ENCODE data around the gene SCUBE2. TPM values are rescaled to one million over a fixed set of nuclear protein-coding genes. Genes with fewer than 3 reads are reported as not detected.

Gene SCUBE2
- total and polyA plus RNA-seq, 2 experiments from 2014 or later: 1.3 to 3.5 TPM

DNA sequence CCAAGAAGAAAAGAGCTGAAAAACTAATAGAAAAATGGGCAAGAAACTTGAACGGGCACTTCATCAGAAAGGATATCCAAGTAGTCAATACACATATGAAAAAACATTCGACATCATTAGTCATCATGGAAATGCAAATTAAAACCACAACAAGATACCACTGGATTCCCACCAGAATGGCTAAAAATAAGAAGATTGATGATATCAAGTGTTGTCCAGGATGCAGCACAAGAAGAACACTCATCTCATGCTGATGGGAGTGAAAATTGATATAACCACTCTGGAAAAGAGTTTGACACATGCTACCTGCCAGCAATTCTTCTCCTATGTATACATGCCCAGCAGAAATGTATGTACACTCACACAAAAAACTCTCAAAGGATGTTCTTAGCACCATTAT, 26.9 kb upstream of the SCUBE2 start:
- no peaks in the 10 kb centered on the region for H3F3A ChIP-seq (ENCODE audit: insufficient read depth)
- H3K27me3 ChIP-seq (replicated peaks; ENCODE audit: insufficient read depth): no peaks in the 10 kb centered on the region
- no peaks in the 10 kb centered on the region for H3K36me3 ChIP-seq (ENCODE audit: low read depth)
- H3K4me1 ChIP-seq (ENCODE audit: insufficient read depth): no peaks in the 10 kb centered on the region
- no peaks in the 10 kb centered on the region for H3K79me2 ChIP-seq (ENCODE audit: insufficient read depth)
- no peak for DNase-seq
- no peak overlapping the region for H3K27ac ChIP-seq
- no peak overlapping the region for H3K4me3 ChIP-seq
- H3K9me2 ChIP-seq (ENCODE audit: insufficient read depth): no peaks in the 10 kb centered on the region
- WGBS, 2 experiments (ENCODE audit: low coverage in 1 of 2, low lambda C conversion rate in 2 of 2, missing lambda C conversion rate in 2 of 2): 77 to 83% methylated on average over 2 of the region's 2 CpGs
- H2AFZ ChIP-seq: no peak overlapping the region
- no peak for TF ChIP-seq EZH2 (IDR thresholded peaks at IDR 0.05; ENCODE audit: insufficient read depth, poor library complexity, severe bottlenecking)
- no peak for TF ChIP-seq EZH2phosphoT487 (IDR thresholded peaks at IDR 0.05; ENCODE audit: insufficient read depth, low read depth)
- no peak overlapping the region for H3K4me2 ChIP-seq (ENCODE audit: unreplicated experiment)
- in situ Hi-C loops (cut with MboI): no loop called here
- H3K9ac ChIP-seq: no peak overlapping the region
- no peaks in the 10 kb centered on the region for H4K20me1 ChIP-seq (ENCODE audit: insufficient read depth)
- no peaks in the 10 kb centered on the region for H3K9me3 ChIP-seq (ENCODE audit: low read depth)

DNA sequence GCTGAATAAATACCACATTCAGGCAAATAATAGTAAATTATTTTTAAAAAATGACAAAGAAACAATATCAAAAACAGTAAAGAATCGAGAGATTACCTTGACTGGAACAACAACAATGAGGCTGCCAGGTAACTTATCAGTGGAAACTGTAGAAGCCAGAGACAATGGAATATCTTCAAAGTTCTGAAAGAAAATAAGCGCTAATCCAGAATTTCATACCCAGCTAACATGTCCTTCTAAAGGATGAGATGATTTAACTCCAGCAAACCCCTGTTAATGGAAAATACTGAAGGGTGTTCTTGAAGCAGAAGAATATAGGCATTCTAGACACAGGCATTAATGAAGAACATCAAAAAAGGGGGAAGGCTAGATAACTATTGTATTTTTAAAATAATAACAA, 20.7 kb upstream of the SCUBE2 start:
- Histone ChIP-seq H3K79me2 (ENCODE audit: insufficient read depth) (no peaks in the 10 kb centered on the region), H3F3A (ENCODE audit: insufficient read depth) (no peaks in the 10 kb centered on the region), H3K36me3 (ENCODE audit: low read depth) (peaks cover 11% of the 10 kb centered on the region; the same call in 1 of the 2 replicates), H3K27me3 (replicated peaks; ENCODE audit: insufficient read depth) (no peaks in the 10 kb centered on the region), H4K20me1 (ENCODE audit: insufficient read depth) (no peaks in the 10 kb centered on the region), H3K9ac (no peak overlapping the region), H3K9me2 (ENCODE audit: insufficient read depth) (no peaks in the 10 kb centered on the region), H3K4me2 (ENCODE audit: unreplicated experiment) (no peak overlapping the region), H3K4me1 (ENCODE audit: insufficient read depth) (no peaks in the 10 kb centered on the region), H3K27ac (no peak overlapping the region), H3K4me3 (no peak overlapping the region), H2AFZ (no peak overlapping the region), H3K9me3 (ENCODE audit: low read depth) (no peaks in the 10 kb centered on the region)
- in situ Hi-C loops (cut with MboI): no loop called here
- DNase-seq: no peak
- 95 to 97% methylated on average over 2 of the region's 2 CpGs for WGBS, 2 experiments (ENCODE audit: low coverage in 1 of 2, low lambda C conversion rate in 2 of 2, missing lambda C conversion rate in 2 of 2)
- TF ChIP-seq EZH2 (IDR thresholded peaks at IDR 0.05; ENCODE audit: insufficient read depth, poor library complexity, severe bottlenecking) (no peak), EZH2phosphoT487 (IDR thresholded peaks at IDR 0.05; ENCODE audit: insufficient read depth, low read depth) (no peak)

DNA sequence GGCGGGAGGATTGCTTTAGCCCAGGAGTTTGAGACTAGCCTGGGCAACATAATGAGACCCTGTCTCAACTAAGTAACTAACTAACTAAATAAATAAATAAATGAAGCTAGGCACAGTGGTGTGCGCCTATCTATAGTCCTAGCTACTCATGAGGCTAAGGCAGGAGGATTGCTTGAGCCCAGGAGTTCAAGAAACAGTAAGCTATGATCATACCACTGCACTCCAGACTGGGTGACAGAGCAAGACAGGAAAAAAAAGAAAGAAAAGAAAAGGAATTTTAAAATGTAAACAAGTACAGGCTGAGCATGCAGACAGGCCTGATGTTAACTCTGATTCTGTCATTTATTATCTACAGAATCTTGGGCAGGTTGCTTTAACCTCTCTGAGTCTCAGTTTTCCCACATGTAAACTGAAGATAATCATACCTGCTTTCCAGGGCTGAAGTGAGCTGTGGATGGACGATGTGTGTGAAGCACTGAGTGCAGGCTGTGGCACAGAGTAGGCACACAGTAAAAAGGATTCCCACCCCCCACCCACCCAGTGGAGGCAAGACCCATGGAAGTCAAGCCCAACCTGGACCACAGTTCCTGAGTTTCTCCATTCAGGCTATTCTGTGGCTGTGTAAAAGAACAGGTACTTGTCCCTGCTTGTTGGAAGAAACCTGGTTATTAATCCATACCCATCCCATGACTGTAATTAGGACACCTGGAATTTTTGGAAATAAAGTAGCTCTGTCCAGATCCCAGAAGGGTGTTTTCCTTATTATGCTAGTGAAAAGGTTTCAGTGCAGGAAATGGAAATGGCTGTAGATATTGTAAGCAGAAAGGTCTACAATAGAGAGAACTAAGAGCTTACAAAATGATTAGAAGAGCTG, 18.7 kb upstream of the SCUBE2 start:
- no peaks in the 10 kb centered on the region for H3F3A ChIP-seq (ENCODE audit: insufficient read depth)
- H4K20me1 ChIP-seq (ENCODE audit: insufficient read depth): no peaks in the 10 kb centered on the region
- in situ Hi-C loops (cut with MboI): no loop called here
- no peak overlapping the region for H3K4me3 ChIP-seq
- no peaks in the 10 kb centered on the region for H3K79me2 ChIP-seq (ENCODE audit: insufficient read depth)
- no peak overlapping the region for H2AFZ ChIP-seq
- H3K9ac ChIP-seq: no peak overlapping the region
- H3K9me2 ChIP-seq (ENCODE audit: insufficient read depth): no peaks in the 10 kb centered on the region
- TF ChIP-seq EZH2 (IDR thresholded peaks at IDR 0.05; ENCODE audit: insufficient read depth, poor library complexity, severe bottlenecking): no peak
- 78 to 83% methylated on average over 3 of the region's 3 CpGs for WGBS, 2 experiments (ENCODE audit: low coverage in 1 of 2, low lambda C conversion rate in 2 of 2, missing lambda C conversion rate in 2 of 2)
- H3K4me1 ChIP-seq (ENCODE audit: insufficient read depth): no peaks in the 10 kb centered on the region
- DNase-seq: no peak
- peaks cover 11% of the 10 kb centered on the region; the same call in 1 of the 2 replicates for H3K36me3 ChIP-seq (ENCODE audit: low read depth)
- H3K27me3 ChIP-seq (replicated peaks; ENCODE audit: insufficient read depth): no peaks in the 10 kb centered on the region
- H3K9me3 ChIP-seq (ENCODE audit: low read depth): no peaks in the 10 kb centered on the region
- no peak overlapping the region for H3K27ac ChIP-seq
- no peak overlapping the region for H3K4me2 ChIP-seq (ENCODE audit: unreplicated experiment)

DNA sequence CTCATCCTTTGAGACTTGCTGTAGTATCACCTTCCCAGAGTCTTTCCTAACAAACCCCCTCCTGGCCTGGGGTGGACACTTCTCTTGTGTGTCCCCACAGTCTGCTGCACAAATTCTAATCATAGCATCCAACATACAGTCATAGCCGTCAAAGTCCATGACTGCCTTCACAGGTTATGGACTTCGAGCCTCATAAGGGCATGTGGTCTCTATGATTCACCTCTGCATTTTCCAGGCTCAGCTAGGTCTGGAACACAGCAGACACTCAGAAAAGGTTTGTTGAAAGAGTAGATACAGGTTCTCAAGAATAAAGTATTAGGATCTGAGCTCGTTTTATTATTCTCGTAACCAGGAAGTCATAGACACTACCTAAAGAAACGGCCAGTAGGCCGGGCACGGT, 13.2 kb upstream of the SCUBE2 start:
- in situ Hi-C loops (cut with MboI): no loop called here
- Histone ChIP-seq H3K4me1 (ENCODE audit: insufficient read depth) (no peaks in the 10 kb centered on the region), H3K4me2 (ENCODE audit: unreplicated experiment) (no peak overlapping the region), H3K9ac (no peak overlapping the region), H3F3A (ENCODE audit: insufficient read depth) (no peaks in the 10 kb centered on the region), H2AFZ (no peak overlapping the region), H3K36me3 (ENCODE audit: low read depth) (no peaks in the 10 kb centered on the region), H3K4me3 (no peak overlapping the region), H3K9me3 (ENCODE audit: low read depth) (no peaks in the 10 kb centered on the region), H3K27me3 (replicated peaks; ENCODE audit: insufficient read depth) (no peaks in the 10 kb centered on the region), H3K27ac (no peak overlapping the region), H3K79me2 (ENCODE audit: insufficient read depth) (no peaks in the 10 kb centered on the region), H4K20me1 (ENCODE audit: insufficient read depth) (no peaks in the 10 kb centered on the region), H3K9me2 (ENCODE audit: insufficient read depth) (no peaks in the 10 kb centered on the region)
- 96 to 99% methylated on average over 7 of the region's 7 CpGs for WGBS, 2 experiments (ENCODE audit: low coverage in 1 of 2, low lambda C conversion rate in 2 of 2, missing lambda C conversion rate in 2 of 2)
- DNase-seq: no peak
- TF ChIP-seq EZH2phosphoT487 (IDR thresholded peaks at IDR 0.05; ENCODE audit: insufficient read depth, low read depth) (no peak), EZH2 (IDR thresholded peaks at IDR 0.05; ENCODE audit: insufficient read depth, poor library complexity, severe bottlenecking) (no peak)
